Liver (tissue), 3 donors: ENCODE measurements around the gene SMAD5.

Experiments used
- CTCF ChIP-seq: fragments of 150-350 bp; IDR thresholded peaks from 2 replicates; pipeline ENCODE4 v1.5.1; 2017; ENCODE audit warnings: improper control_type of control experiment, low read depth, low read length; ENCODE audit not compliant: missing input control
- GABPA ChIP-seq, 2 donors: IDR thresholded peaks in 1 of 2; conservative IDR thresholded peaks in 1 of 2; 2 replicates each; pipeline ENCODE4 v1.6.1; 2016; ENCODE audit warnings: antibody characterized with exemption in 2 of 2, mild to moderate bottlenecking in 1 of 2, moderate library complexity in 1 of 2
- HNF4A ChIP-seq, 2 donors: conservative IDR thresholded peaks; 2 replicates each; pipeline ENCODE4 v1.6.1; 2016; ENCODE audit warnings: antibody characterized with exemption in 2 of 2, mild to moderate bottlenecking in 2 of 2
- JUND ChIP-seq, 2 donors: IDR thresholded peaks; 2 replicates each; pipeline ENCODE4 v1.6.1; 2016; ENCODE audit warnings: antibody characterized with exemption in 2 of 2
- MAX ChIP-seq: IDR thresholded peaks from 2 replicates; pipeline ENCODE4 v1.6.1; 2016; ENCODE audit warnings: antibody characterized with exemption
- RAD21 ChIP-seq, 2 donors: IDR thresholded peaks; 2 replicates each; pipeline ENCODE4 v1.6.1; 2016; ENCODE audit warnings: antibody characterized with exemption in 2 of 2, mild to moderate bottlenecking in 2 of 2
- SP1 ChIP-seq: IDR thresholded peaks from 2 replicates; pipeline ENCODE4 v1.6.1; 2018; ENCODE audit warnings: antibody characterized with exemption, mild to moderate bottlenecking
- TAF1 ChIP-seq: conservative IDR thresholded peaks from 2 replicates; pipeline ENCODE4 v1.6.1; 2016; ENCODE audit warnings: antibody characterized with exemption, mild to moderate bottlenecking
- YY1 ChIP-seq: IDR thresholded peaks from 2 replicates; pipeline ENCODE4 v1.6.1; 2016; ENCODE audit warnings: antibody characterized with exemption, mild to moderate bottlenecking
- ZBTB33 ChIP-seq: IDR thresholded peaks from 2 replicates; pipeline ENCODE4 v1.6.1; 2016; ENCODE audit warnings: antibody characterized with exemption
- donor health status: healthy.
- donor health status: healthy.

GRCh38 chr5:136123236-136123768 lies 9.3 kb upstream of the SMAD5 start:
- TF ChIP-seq CTCF (no peak), GABPA (IDR thresholded peaks at IDR 0.05 in 1 of 2, conservative IDR thresholded peaks at IDR 0.05 in 1 of 2) (no peak), ZBTB33 (peak; percentile 58), MAX (peak; percentile 22), SP1 (peak; percentile 60), YY1 (peak; percentile 92), TAF1 (no peak), RAD21 (IDR thresholded peaks at IDR 0.05) (peak in 1 of 2 donors; percentile 32), HNF4A (conservative IDR thresholded peaks at IDR 0.05) (peak; percentile 40 to 59), JUND (IDR thresholded peaks at IDR 0.05) (peak; percentile 78 to 93)
